ENCODE results near the gene DUSP3.

GRCh38 chr17:43805117-43805516, 26.3 kb upstream of the DUSP3 start:
- no peak for TF ChIP-seq POLR2A (IDR thresholded peaks at IDR 0.05)
- no peak for TF ChIP-seq CTCF (IDR thresholded peaks at IDR 0.05)
